HG02588 (cell line): ENCODE measurements around the gene NTNG1.

Experiments
- ATAC-seq: cut with Tn5 transposase; IDR thresholded peaks from one replicate; pipeline ENCODE4 v1.9.1; 2021; ENCODE audit warnings: mild to moderate bottlenecking, moderate library complexity; ENCODE audit not compliant: unreplicated experiment

The NTNG1 gene

GRCh38 chr1:107389410-107390396, 248.9 kb downstream of the NTNG1 start:
- no peak for ATAC-seq

GRCh38 chr1:107394301-107394700, 253.5 kb downstream of the NTNG1 start:
- ATAC-seq = no peak

- no peak for ATAC-seq
These were observed 260.9 kb downstream of the NTNG1 start for GRCh38 chr1:107401704-107402103.

GRCh38 chr1:107404756-107405155, 263.9 kb downstream of the NTNG1 start:
- no peak for ATAC-seq

GRCh38 chr1:107405236-107405635, 264.4 kb downstream of the NTNG1 start:
- ATAC-seq = no peak

GRCh38 chr1:107407011-107407410, 266.2 kb downstream of the NTNG1 start:
- no peak for ATAC-seq

GRCh38 chr1:107413546-107413945, 272.7 kb downstream of the NTNG1 start:
- ATAC-seq = no peak

GRCh38 chr1:107413951-107414350, 273.1 kb downstream of the NTNG1 start:
- ATAC-seq = no peak

- no peak for ATAC-seq
These were observed 273.7 kb downstream of the NTNG1 start for GRCh38 chr1:107414550-107414949.

- no peak for ATAC-seq
These were observed 274.4 kb downstream of the NTNG1 start for GRCh38 chr1:107415241-107415640.

GRCh38 chr1:107419003-107419402, 278.2 kb downstream of the NTNG1 start:
- no peak for ATAC-seq

GRCh38 chr1:107422901-107423300, 282.1 kb downstream of the NTNG1 start:
- ATAC-seq = no peak

GRCh38 chr1:107430540-107431228, 289.8 kb downstream of the NTNG1 start:
- peak; percentile 91 for ATAC-seq

GRCh38 chr1:107432108-107432507, 291.3 kb downstream of the NTNG1 start:
- no peak for ATAC-seq

GRCh38 chr1:107433068-107433467, 292.2 kb downstream of the NTNG1 start:
- ATAC-seq = no peak

- ATAC-seq = no peak
These were observed 293.0 kb downstream of the NTNG1 start for GRCh38 chr1:107433635-107434360.

- ATAC-seq = no peak
These were observed 293.5 kb downstream of the NTNG1 start for GRCh38 chr1:107434361-107434693.

- no peak for ATAC-seq
These were observed 295.9 kb downstream of the NTNG1 start for GRCh38 chr1:107436552-107437241.

- no peak for ATAC-seq
These were observed 298.7 kb downstream of the NTNG1 start for GRCh38 chr1:107439567-107439966.

- ATAC-seq = no peak
These were observed 301.7 kb downstream of the NTNG1 start for GRCh38 chr1:107442551-107442950.

GRCh38 chr1:107443027-107443426, 302.2 kb downstream of the NTNG1 start:
- no peak for ATAC-seq
